T-helper 1 cell treated with Interleukin-12 subunit alpha and Interleukin-12 subunit beta and Interleukin-4 antibody, amounts not matched to agents 30 μg/mL and 1 μg/mL, for 36 hours (primary cell): ENCODE measurements around the gene ADO.

ENCODE experiments used
- H3K27ac Mint-ChIP-seq: one replicate; pipeline ENCODE4 v1.8.0; 2021; ENCODE audit warnings: mild to moderate bottlenecking, mixed read lengths
- H3K27me3 Mint-ChIP-seq: one replicate; pipeline ENCODE4 v1.8.0; 2021; ENCODE audit warnings: low read depth, mixed read lengths
- H3K36me3 Mint-ChIP-seq: one replicate; pipeline ENCODE4 v1.8.0; 2021; ENCODE audit warnings: low read depth, mixed read lengths
- H3K4me1 Mint-ChIP-seq: one replicate; pipeline ENCODE4 v1.8.0; 2021; ENCODE audit warnings: low read depth, mixed read lengths
- H3K4me3 Mint-ChIP-seq: one replicate; pipeline ENCODE4 v1.8.0; 2021; ENCODE audit warnings: mild to moderate bottlenecking, moderate library complexity, mixed read lengths
- H3K9me3 Mint-ChIP-seq: one replicate; pipeline ENCODE4 v1.8.0; 2021; ENCODE audit warnings: mixed read lengths

Gene ADO

DNA sequence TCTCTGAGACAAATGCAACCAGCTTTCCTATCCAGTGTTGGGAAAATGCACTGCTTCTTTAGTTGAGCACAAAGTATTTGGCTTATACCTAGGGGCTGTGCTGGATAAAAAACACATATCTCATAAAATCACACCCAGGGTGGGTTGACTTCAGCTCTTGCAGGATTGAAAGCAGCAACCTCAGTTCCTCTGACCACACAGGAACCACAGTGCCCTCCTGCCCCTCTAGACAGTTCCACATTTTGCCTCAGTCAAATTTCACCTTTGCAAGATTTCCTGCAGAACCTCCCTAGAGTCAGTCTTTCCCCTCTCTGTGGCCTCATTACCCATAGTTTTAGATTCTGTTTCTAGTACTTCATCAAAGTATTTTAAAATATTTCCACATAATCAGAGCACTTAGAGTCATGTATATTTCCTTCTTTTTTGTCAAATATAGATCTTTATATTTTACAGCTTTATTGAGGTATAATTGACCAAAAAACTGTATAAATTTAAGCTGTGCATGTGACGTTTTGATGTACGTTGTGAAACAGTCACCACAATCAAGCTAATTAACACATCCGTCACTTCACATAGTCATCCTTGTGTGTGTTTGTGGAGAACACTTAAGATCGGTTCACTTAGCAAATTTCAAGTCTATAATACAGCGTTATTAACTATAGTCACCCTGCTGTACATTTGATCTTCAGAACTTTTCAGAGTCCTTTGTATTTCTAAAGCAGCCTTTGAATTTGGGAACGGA, 48.6 kb downstream of the ADO start:
- peaks cover 12% of the 10 kb centered on the region for H3K9me3 Mint-ChIP-seq
- peaks cover 39% of the 10 kb centered on the region for H3K4me1 Mint-ChIP-seq
- H3K27ac Mint-ChIP-seq: peak overlapping the region; percentile 58

DNA sequence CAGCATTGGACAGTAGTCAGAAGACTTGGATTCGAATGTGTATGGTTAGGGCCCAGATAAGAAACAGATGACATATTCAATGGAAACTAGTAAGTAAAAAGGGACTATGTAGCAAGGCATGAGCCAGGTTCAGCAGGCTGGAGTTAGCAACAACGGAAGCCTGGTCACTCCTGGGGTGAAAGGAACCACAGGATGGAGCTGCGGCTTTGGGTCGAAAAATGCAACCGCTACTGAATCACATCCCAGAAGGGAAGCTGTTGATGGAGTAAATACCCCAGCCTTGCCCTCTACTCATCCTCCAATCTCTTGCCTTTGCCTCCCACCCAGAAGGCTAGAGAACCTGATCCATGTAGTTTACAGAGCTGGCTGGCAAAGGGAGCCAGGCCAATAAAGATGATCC, 49.2 kb downstream of the ADO start:
- peaks cover 7% of the 10 kb centered on the region for H3K9me3 Mint-ChIP-seq
- H3K27me3 Mint-ChIP-seq: peaks cover 5% of the 10 kb centered on the region
- H3K4me3 Mint-ChIP-seq: peak overlapping the region; percentile 52
- H3K4me1 Mint-ChIP-seq: peaks cover 39% of the 10 kb centered on the region
- H3K27ac Mint-ChIP-seq: peak overlapping the region; percentile 58
- H3K36me3 Mint-ChIP-seq: no peaks in the 10 kb centered on the region

More for the DNA sequence above, 48.6 kb downstream of the ADO start:
- no peaks in the 10 kb centered on the region for H3K36me3 Mint-ChIP-seq
- H3K27me3 Mint-ChIP-seq: peaks cover 5% of the 10 kb centered on the region
- peak overlapping the region; percentile 52 for H3K4me3 Mint-ChIP-seq

DNA sequence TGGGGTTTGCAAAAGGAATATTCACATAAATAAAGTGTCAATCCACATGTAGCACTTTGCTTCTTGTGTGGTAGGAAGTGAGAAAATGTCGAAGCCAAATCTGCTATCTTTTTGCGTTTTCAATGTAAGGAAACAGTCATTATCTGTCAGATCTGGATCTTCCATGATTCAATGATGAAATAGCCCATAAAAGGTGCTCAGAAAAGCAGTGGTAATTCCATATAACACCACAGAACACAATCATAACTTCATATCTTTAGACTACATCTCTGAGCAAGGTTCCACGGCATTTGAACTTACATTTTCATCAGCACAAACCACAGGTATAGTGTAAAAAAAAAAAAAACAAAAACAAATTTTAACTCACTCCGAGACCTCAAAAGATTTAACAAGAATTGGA, 51.5 kb downstream of the ADO start:
- Mint-ChIP-seq H3K36me3 (no peaks in the 10 kb centered on the region), H3K27ac (peak overlapping the region; percentile 15), H3K9me3 (no peaks in the 10 kb centered on the region), H3K4me1 (peaks cover 44% of the 10 kb centered on the region), H3K27me3 (no peaks in the 10 kb centered on the region), H3K4me3 (peak overlapping the region; percentile 12)
